Smooth muscle cell (in vitro differentiated cells): ENCODE results near the gene STIM1. TPM values are rescaled to one million over a fixed set of nuclear protein-coding genes. Genes with fewer than 3 reads are reported as not detected.
"Not testable (repeated sequence)": the region's sequence is repeated elsewhere in the genome, so short reads cannot be mapped to it uniquely, and the experiment has no call there.

Experiments
- DNase-seq: peaks from one replicate; lab custom pipeline; 2025; ENCODE audit not compliant: unreplicated experiment; lab: John Stamatoyannopoulos, UW
- H2AFZ ChIP-seq: fragments of 200-600 bp; sonication (generic); 2 replicates; pipeline ENCODE4 v1.6.0; 2016; ENCODE audit warnings: antibody characterized with exemption, low read depth, mild to moderate bottlenecking
- H3F3A ChIP-seq: fragments of 200-600 bp; sonication (generic); 2 replicates; pipeline ENCODE4 v1.6.0; 2017; ENCODE audit warnings: antibody characterized with exemption, low read depth
- H3K27ac ChIP-seq: fragments of 200-600 bp; sonication (generic); 2 replicates; pipeline ENCODE4 v1.5.1; 2016; ENCODE audit warnings: low read depth, mild to moderate bottlenecking
- H3K27me3 ChIP-seq: fragments of 200-600 bp; sonication (generic); 2 replicates; pipeline ENCODE4 v1.6.1; 2016; ENCODE audit warnings: low read depth, mild to moderate bottlenecking
- H3K36me3 ChIP-seq: fragments of 200-600 bp; sonication (generic); 2 replicates; pipeline ENCODE4 v1.5.1; 2016; ENCODE audit warnings: low read depth
- H3K4me1 ChIP-seq: fragments of 200-600 bp; sonication (generic); 2 replicates; pipeline ENCODE4 v1.5.1; 2016; ENCODE audit warnings: low read depth
- H3K4me2 ChIP-seq: fragments of 200-600 bp; sonication (generic); 2 replicates; pipeline ENCODE4 v1.6.0; 2016; ENCODE audit warnings: mild to moderate bottlenecking
- H3K4me3 ChIP-seq: fragments of 200-600 bp; sonication (generic); 2 replicates; pipeline ENCODE4 v1.5.1; 2016; ENCODE audit warnings: mild to moderate bottlenecking
- H3K79me2 ChIP-seq: fragments of 200-600 bp; sonication (generic); 2 replicates; pipeline ENCODE4 v1.6.0; 2016; ENCODE audit warnings: low read depth, mild to moderate bottlenecking
- H3K9ac ChIP-seq: fragments of 200-600 bp; sonication (generic); 2 replicates; pipeline ENCODE4 v1.6.0; 2016; ENCODE audit warnings: low read depth
- H3K9me3 ChIP-seq: fragments of 200-600 bp; sonication (generic); replicated peaks from 2 replicates; pipeline ENCODE4 v1.5.1; 2016; ENCODE audit warnings: low read depth
- H4K20me1 ChIP-seq: fragments of 200-600 bp; sonication (generic); 2 replicates; pipeline ENCODE4 v1.6.0; 2016; ENCODE audit warnings: low read depth
- CTCF ChIP-seq: fragments of 200-600 bp; sonication (generic); IDR thresholded peaks from 2 replicates; pipeline ENCODE4 v1.5.1; 2017; ENCODE audit warnings: borderline replicate concordance, mild to moderate bottlenecking, antibody characterized with exemption; ENCODE audit not compliant: insufficient read depth, poor library complexity, severe bottlenecking
- WGBS: methylation state at CpG from one replicate; pipeline ENCODE4 v1.1.7; 2016; ENCODE audit warnings: low lambda C conversion rate; 5-methylcytosine and 5-hydroxymethylcytosine counted together
- polyA plus RNA-seq: library from polyadenylated mRNA; unstranded; fragments of >200 nt; fragmentation: Nextera tagmentation; extraction: Ambion mirVana; gene quantifications from 2 replicates; pipeline ENCODE4 v1.2.1, GENCODE V29; 2016
- total RNA-seq: library from RNA; depleted of rRNA; stranded (reverse); fragments of >200 nt; gene quantifications from 2 replicates; pipeline ENCODE4 v1.2.3, GENCODE V29; 2014

The STIM1 gene
- total and polyA plus RNA-seq, 2 experiments from 2014 or later, result 15.3 to 31.5 TPM

GRCh38 chr11:4008116-4008515, 152.7 kb downstream of the STIM1 start:
- Histone ChIP-seq H3K79me2 (no peaks in the 10 kb centered on the region), H3K27ac (no peak overlapping the region), H3K4me1 (no peaks in the 10 kb centered on the region)

GRCh38 chr11:4016602-4017001, 161.1 kb downstream of the STIM1 start:
- not testable (repeated sequence) for H3K9me3 ChIP-seq, H4K20me1 ChIP-seq, DNase-seq, H3K4me3 ChIP-seq, H3K27ac ChIP-seq, H3K27me3 ChIP-seq, H3F3A ChIP-seq, H3K36me3 ChIP-seq, H3K4me1 ChIP-seq, H3K79me2 ChIP-seq, H3K4me2 ChIP-seq, H3K9ac ChIP-seq, H2AFZ ChIP-seq
- WGBS, result 97% methylated on average over 9 of the region's 9 CpGs

More at GRCh38 chr11:4008116-4008515, 152.7 kb downstream of the STIM1 start:
- no peaks in the 10 kb centered on the region for H3F3A ChIP-seq
- H3K27me3 ChIP-seq, result no peaks in the 10 kb centered on the region
- no peaks in the 10 kb centered on the region for H4K20me1 ChIP-seq
- no peak overlapping the region for H3K4me2 ChIP-seq
- H2AFZ ChIP-seq, result no peak overlapping the region
- H3K9ac ChIP-seq, result no peak overlapping the region
- H3K4me3 ChIP-seq, result no peak overlapping the region
- no peak for TF ChIP-seq CTCF
- no peaks in the 10 kb centered on the region for H3K9me3 ChIP-seq
- no peak for DNase-seq
- H3K36me3 ChIP-seq, result no peaks in the 10 kb centered on the region

- no peak for DNase-seq
- no peaks in the 10 kb centered on the region for H3K79me2 ChIP-seq
- no peaks in the 10 kb centered on the region for H3K9me3 ChIP-seq
- 94% methylated on average over 3 of the region's 3 CpGs for WGBS
- H3F3A ChIP-seq, result no peaks in the 10 kb centered on the region
- H3K27me3 ChIP-seq, result no peaks in the 10 kb centered on the region
- no peaks in the 10 kb centered on the region for H3K4me1 ChIP-seq
- H3K4me3 ChIP-seq, result no peak overlapping the region
- TF ChIP-seq CTCF, result no peak
- no peaks in the 10 kb centered on the region for H4K20me1 ChIP-seq
- H3K27ac ChIP-seq, result no peak overlapping the region
- no peaks in the 10 kb centered on the region for H3K36me3 ChIP-seq
- H2AFZ ChIP-seq, result no peak overlapping the region
- no peak overlapping the region for H3K9ac ChIP-seq
- H3K4me2 ChIP-seq, result no peak overlapping the region
Measured at GRCh38 chr11:4017129-4017528, 161.7 kb downstream of the STIM1 start.

- Histone ChIP-seq H3K36me3 (no peaks in the 10 kb centered on the region), H3K9ac (no peak overlapping the region), H3K79me2 (no peaks in the 10 kb centered on the region), H4K20me1 (no peaks in the 10 kb centered on the region), H3K4me1 (no peaks in the 10 kb centered on the region), H3K4me2 (no peak overlapping the region), H3K27me3 (no peaks in the 10 kb centered on the region), H3K27ac (no peak overlapping the region), H2AFZ (no peak overlapping the region), H3F3A (no peaks in the 10 kb centered on the region), H3K9me3 (no peaks in the 10 kb centered on the region), H3K4me3 (no peak overlapping the region)
- DNase-seq, result no peak
- 66% methylated on average over 2 of the region's 2 CpGs for WGBS
- TF ChIP-seq CTCF, result no peak
Measured at GRCh38 chr11:4018641-4019040, 163.2 kb downstream of the STIM1 start.
